Lung (tissue), 12 donors: ENCODE measurements around the gene ARPC4. TPM values are rescaled to one million over a fixed set of nuclear protein-coding genes. Genes with fewer than 3 reads are reported as not detected.

Experiments
- ATAC-seq: fragments of 200-7000 bp; cut with Tn5 transposase; one replicate; pipeline ENCODE4 v1.9.1; 2020; ENCODE audit warnings: moderate number of reproducible peaks; ENCODE audit not compliant: insufficient read depth, low FRiP score
- DNase-seq, 3 donors: peaks; one replicate each; pipeline ENCODE4 v3.0.0-alpha.2; 2013 to 2017
- H3K27ac ChIP-seq, 2 donors: one replicate each; pipeline ENCODE4 v1.5.1; 2013; ENCODE audit warnings: mild to moderate bottlenecking in 2 of 2, moderate library complexity in 2 of 2, control low read depth in 1 of 2, inconsistent platforms in 1 of 2, low read depth in 1 of 2, low read length in 1 of 2
- H3K27me3 ChIP-seq, 3 donors: one replicate each; pipeline ENCODE4 v1.5.1; 2013; ENCODE audit warnings: low read length in 2 of 3; ENCODE audit not compliant: control insufficient read depth in 3 of 3, insufficient read depth in 3 of 3
- H3K36me3 ChIP-seq, 4 donors: one replicate each; pipeline ENCODE4 v1.5.1; 2013; ENCODE audit warnings: low read length in 4 of 4, mild to moderate bottlenecking in 1 of 4, moderate library complexity in 1 of 4; ENCODE audit not compliant: control insufficient read depth in 4 of 4, insufficient read depth in 4 of 4
- H3K4me1 ChIP-seq, 5 donors: one replicate each; pipeline ENCODE4 v1.5.1; 2013; ENCODE audit warnings: low read length in 5 of 5, mild to moderate bottlenecking in 2 of 5, moderate library complexity in 1 of 5; ENCODE audit not compliant: control insufficient read depth in 5 of 5, insufficient read depth in 5 of 5
- H3K4me3 ChIP-seq: one replicate; pipeline ENCODE4 v1.5.1; 2013; ENCODE audit warnings: mild to moderate bottlenecking, control low read depth, moderate library complexity
- H3K9ac ChIP-seq, 2 donors: one replicate each; pipeline ENCODE4 v1.5.1; 2013; ENCODE audit warnings: low read length in 2 of 2, control low read depth in 1 of 2; ENCODE audit not compliant: insufficient read depth in 1 of 2
- H3K9me3 ChIP-seq, 4 donors: one replicate each; pipeline ENCODE4 v1.5.1; 2013; ENCODE audit warnings: low read length in 3 of 4, mild to moderate bottlenecking in 1 of 4, moderate library complexity in 1 of 4; ENCODE audit not compliant: control insufficient read depth in 4 of 4, insufficient read depth in 3 of 4
- WGBS, 2 donors: extraction: QIAGEN DNeasy Blood & Tissue Kit; methylation state at CpG; one replicate each; pipeline ENCODE4 v1.1.7; 2013; 5-methylcytosine and 5-hydroxymethylcytosine counted together
- polyA plus RNA-seq, 2 donors: library from polyadenylated mRNA; stranded (reverse); fragments of 200-250 nt; gene quantifications; one replicate each; pipeline ENCODE4 v1.2.1, GENCODE V29; 2013
- total RNA-seq, 2 donors: library from RNA; depleted of rRNA in 1 of 2; stranded (reverse); fragments of >200 nt in 1 of 2; gene quantifications; one replicate each; pipeline ENCODE4 v1.2.1, GENCODE V29; 2014 to 2021
- TF ChIP-seq, protein P1 (sequence below): IDR thresholded peaks from 2 replicates; pipeline ENCODE4 v1.5.1; 2012; ENCODE audit warnings: mild to moderate bottlenecking; ENCODE audit errors: control extremely low read depth, extremely low read depth
- donor health status: control.
- donor health status: control.
- donor health status: Bipolar disorder and iron deficiency.
- donor health status: healthy.
- donor health status: DM: yes; HTN: yes; CAD: no.

ARPC4 gene
- total and polyA plus RNA-seq, 4 donors: 74.9 to 239 (median 129) TPM

DNA sequence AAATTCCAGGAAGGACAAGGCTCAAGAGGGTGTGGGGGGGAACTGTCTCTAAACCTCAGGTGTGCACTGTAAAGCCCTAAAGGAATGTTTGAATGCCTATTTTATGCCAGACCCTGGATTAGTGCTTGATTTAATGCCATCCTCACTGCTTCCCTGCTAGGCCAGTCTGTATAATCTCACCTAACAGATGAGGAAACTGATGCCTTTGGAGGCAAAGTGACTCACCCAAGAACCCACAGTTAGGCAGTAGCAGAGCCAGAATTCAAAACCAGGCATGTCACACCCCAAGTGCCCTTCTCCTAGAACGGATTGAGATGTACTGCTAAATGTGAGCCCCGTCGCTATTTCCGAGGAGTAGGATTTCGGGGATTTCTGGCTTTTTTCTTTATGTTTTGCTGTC lies 31.0 kb upstream of the ARPC4 start:
- DNase-seq (no peak), ATAC-seq (no peak)
- H3K27me3 ChIP-seq: no peaks in the 10 kb centered on the region
- no peaks in the 10 kb centered on the region for H3K4me1 ChIP-seq
- 94 to 96% methylated on average over 5 of the region's 5 CpGs for WGBS, 2 donors
- H3K9ac ChIP-seq: no peak overlapping the region
- no peaks in the 10 kb centered on the region for H3K9me3 ChIP-seq
- H3K4me3 ChIP-seq: no peak overlapping the region
- TF ChIP-seq, protein P1, sequence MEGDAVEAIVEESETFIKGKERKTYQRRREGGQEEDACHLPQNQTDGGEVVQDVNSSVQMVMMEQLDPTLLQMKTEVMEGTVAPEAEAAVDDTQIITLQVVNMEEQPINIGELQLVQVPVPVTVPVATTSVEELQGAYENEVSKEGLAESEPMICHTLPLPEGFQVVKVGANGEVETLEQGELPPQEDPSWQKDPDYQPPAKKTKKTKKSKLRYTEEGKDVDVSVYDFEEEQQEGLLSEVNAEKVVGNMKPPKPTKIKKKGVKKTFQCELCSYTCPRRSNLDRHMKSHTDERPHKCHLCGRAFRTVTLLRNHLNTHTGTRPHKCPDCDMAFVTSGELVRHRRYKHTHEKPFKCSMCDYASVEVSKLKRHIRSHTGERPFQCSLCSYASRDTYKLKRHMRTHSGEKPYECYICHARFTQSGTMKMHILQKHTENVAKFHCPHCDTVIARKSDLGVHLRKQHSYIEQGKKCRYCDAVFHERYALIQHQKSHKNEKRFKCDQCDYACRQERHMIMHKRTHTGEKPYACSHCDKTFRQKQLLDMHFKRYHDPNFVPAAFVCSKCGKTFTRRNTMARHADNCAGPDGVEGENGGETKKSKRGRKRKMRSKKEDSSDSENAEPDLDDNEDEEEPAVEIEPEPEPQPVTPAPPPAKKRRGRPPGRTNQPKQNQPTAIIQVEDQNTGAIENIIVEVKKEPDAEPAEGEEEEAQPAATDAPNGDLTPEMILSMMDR: no peak
- H3K36me3 ChIP-seq: peaks cover 6 to 39% (median 37%) of the 10 kb centered on the region in 4 donors
- H3K27ac ChIP-seq: no peak overlapping the region

- no peaks in the 10 kb centered on the region for H3K27me3 ChIP-seq
- no peaks in the 10 kb centered on the region for H3K9me3 ChIP-seq
- no peak overlapping the region for H3K4me3 ChIP-seq
- WGBS, 2 donors: 94 to 96% methylated on average over 8 of the region's 8 CpGs
- H3K36me3 ChIP-seq: peaks cover 6 to 39% (median 31%) of the 10 kb centered on the region in 4 donors
- no peak overlapping the region for H3K27ac ChIP-seq
- TF ChIP-seq, protein P1: no peak
- peaks cover 0 to 7% (median 0%) of the 10 kb centered on the region in 5 donors for H3K4me1 ChIP-seq
- DNase-seq (no peak), ATAC-seq (no peak)
- no peak overlapping the region for H3K9ac ChIP-seq
Measured at GRCh38 chr3:9762871-9763270, 30.0 kb upstream of the ARPC4 start.

- DNase-seq (no peak), ATAC-seq (no peak)
- Histone ChIP-seq H3K9ac (no peak overlapping the region), H3K4me1 (peaks cover 0 to 28% (median 5%) of the 10 kb centered on the region in 5 donors), H3K9me3 (no peaks in the 10 kb centered on the region), H3K27ac (no peak overlapping the region), H3K27me3 (no peaks in the 10 kb centered on the region), H3K36me3 (peaks cover 0 to 14% (median 12%) of the 10 kb centered on the region in 4 donors), H3K4me3 (no peak overlapping the region)
- WGBS, 2 donors: 93 to 94% methylated on average over 4 of the region's 4 CpGs
- TF ChIP-seq, protein P1: no peak
Measured at GRCh38 chr3:9765865-9766264, 27.0 kb upstream of the ARPC4 start.

DNA sequence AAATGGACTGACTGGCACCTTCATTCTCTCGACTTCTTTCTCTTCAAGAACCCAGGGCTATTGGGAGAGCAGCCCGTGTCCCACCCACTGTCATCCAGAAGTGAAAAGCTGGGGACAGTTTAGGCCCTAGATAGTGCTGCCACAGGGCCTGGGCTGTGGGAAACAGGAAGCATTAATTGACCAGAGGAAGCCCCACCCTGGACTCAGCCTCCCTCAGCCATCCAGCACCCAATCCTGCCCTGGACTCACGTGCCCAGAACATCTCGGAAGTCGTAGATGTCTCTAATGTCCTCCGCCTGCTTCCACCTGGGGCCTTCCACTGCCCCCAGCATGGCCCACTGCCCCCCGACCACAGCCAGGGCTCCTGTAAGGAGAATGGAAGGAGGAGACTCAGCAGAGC lies 25.5 kb upstream of the ARPC4 start:
- Histone ChIP-seq H3K27ac (peak overlapping the region in 1 of 2 donors; percentile 48), H3K9ac (no peak overlapping the region), H3K27me3 (no peaks in the 10 kb centered on the region), H3K4me3 (no peak overlapping the region), H3K36me3 (peaks cover 0 to 11% (median 11%) of the 10 kb centered on the region in 4 donors), H3K4me1 (peaks cover 0 to 31% (median 5%) of the 10 kb centered on the region in 5 donors), H3K9me3 (no peaks in the 10 kb centered on the region)
- ATAC-seq (no peak), DNase-seq (no peak)
- TF ChIP-seq, protein P1: no peak
- 51 to 53% methylated on average over 7 of the region's 7 CpGs for WGBS, 2 donors
